Measurements from ENCODE around the gene AP1B1. TPM values are rescaled to one million over a fixed set of nuclear protein-coding genes. Genes with fewer than 3 reads are reported as not detected.

AP1B1 gene
- total RNA-seq (10 to 100 TPM; 33.1 to 55.1 (median 41.4) TPM), polyA plus RNA-seq (10 to 100 TPM; 36.6 to 83.2 (median 52.9) TPM)

DNA sequence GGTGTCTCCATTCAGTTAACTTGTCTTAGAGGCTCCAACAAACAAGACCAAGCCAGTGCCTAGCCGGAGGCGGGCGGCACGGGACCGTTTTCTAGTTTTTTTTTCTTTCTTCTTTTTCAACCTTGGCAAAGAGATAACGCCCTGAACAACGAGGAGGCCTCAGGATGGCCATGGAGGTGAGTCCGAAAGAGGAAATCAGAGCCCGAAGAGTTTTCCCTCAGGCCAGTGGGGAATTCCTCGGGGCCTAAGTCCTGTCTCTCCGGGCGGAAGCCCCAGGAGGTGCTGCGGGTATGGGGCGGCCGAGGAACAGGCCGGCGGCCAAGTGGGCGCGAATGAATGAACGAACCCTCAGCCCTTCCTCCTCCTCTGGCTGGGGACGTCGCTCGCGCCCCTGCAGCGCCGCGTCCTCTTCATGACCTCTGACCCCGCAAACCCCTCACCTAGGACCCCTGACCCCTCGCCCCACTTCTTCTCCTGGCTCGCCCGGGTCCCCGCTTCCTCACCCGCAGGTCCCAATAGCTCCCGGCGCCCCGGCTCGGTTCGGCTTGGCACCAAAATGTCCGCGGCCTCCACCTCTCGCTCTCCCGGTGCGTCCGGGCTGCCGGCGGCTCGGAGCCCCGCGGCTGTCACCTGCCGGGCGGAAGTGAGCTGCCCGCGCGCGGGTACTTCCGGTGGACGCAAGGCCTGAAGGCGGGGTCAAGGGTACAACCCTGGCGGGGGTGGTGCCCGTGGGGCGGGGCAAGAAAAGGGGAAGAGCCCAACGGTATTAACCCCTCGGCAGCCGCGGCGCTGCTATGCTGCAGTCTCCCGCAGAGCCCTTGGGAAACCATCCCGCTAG is at the start of gene AP1B1:
AP1B1 (minus strand) TSS at position 650 of the 838 bp plus-strand sequence. CDS start 21,327 bp downstream, outside the sequence.
- WGBS, 2 donors = 0% methylated on average over 68 of the region's 68 CpGs
- Histone ChIP-seq H3K36me3 (no peaks in the 10 kb centered on the region), H3K4me1 (peaks cover 0 to 41% (median 27%) of the 10 kb centered on the region in 4 donors), H3K27me3 (no peaks in the 10 kb centered on the region), H3K27ac (peak within 1 kb of the TSS; percentile 83 to 91 (median 86)), H3K4me3 (peak within 1 kb of the TSS; percentile 75 to 86 (median 80)), H3K9me3 (no peaks in the 10 kb centered on the region)
- TF ChIP-seq, protein P1, sequence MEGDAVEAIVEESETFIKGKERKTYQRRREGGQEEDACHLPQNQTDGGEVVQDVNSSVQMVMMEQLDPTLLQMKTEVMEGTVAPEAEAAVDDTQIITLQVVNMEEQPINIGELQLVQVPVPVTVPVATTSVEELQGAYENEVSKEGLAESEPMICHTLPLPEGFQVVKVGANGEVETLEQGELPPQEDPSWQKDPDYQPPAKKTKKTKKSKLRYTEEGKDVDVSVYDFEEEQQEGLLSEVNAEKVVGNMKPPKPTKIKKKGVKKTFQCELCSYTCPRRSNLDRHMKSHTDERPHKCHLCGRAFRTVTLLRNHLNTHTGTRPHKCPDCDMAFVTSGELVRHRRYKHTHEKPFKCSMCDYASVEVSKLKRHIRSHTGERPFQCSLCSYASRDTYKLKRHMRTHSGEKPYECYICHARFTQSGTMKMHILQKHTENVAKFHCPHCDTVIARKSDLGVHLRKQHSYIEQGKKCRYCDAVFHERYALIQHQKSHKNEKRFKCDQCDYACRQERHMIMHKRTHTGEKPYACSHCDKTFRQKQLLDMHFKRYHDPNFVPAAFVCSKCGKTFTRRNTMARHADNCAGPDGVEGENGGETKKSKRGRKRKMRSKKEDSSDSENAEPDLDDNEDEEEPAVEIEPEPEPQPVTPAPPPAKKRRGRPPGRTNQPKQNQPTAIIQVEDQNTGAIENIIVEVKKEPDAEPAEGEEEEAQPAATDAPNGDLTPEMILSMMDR (IDR thresholded peaks at IDR 0.05) = no peak
- TF ChIP-seq POLR2AphosphoS5 (IDR thresholded peaks at IDR 0.05) = peak; percentile 57 to 82 (median 76)
- TF ChIP-seq POLR2A (IDR thresholded peaks at IDR 0.05) = peak in 1 of 2 donors; percentile 57
- peak in 1 of 4 donors; percentile 50 for TF ChIP-seq EP300 (IDR thresholded peaks at IDR 0.05)
- DNase-seq = peak; percentile 96
- intact Hi-C loops (cut with DNase I) = no loop called here

DNA sequence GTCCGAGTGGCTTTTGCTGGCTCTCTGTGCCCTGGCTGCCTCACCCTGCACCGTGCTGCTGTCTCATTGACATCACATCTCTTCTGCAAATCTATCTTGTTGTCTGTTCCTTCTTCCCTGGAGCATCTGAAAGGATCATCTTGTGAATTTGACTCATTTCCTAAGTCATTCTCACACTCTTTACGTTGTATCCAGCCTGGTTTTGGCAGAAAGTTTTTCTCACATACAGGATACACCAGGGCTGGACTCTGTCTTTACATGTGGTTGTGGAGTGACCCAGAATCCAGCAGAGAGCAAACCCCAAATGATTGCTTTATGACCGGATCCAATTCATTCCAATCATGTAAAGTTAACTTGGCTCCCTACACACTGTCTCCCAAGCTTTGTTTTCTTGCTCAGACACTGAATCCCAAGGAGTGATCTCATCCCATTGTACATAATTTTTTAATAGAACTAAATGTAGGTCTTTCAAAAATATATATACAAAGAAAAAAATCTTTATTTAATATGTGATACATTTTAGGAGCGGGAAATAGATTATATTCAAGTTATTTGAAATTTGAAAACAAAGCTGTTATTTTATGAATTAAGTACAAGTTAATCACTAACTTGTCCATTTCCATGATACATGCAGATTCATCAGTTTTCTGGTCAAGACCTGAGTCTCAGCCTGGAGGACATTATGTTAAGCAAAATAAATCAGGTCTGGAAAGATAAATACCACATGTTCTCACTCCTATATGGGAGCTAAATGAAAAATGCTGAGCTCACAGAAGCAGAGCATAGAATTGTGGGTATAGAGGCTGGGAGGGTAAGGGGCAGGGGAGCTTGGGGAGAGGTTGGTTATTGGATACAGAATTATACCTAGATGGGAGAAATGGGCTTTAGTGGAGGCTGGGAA is 47.1 kb upstream of the AP1B1 start:
- DNase-seq = no peak
- H3K36me3 ChIP-seq = no peaks in the 10 kb centered on the region
- no peak overlapping the region for H3K27ac ChIP-seq
- no peaks in the 10 kb centered on the region for H3K4me1 ChIP-seq
- no peak for TF ChIP-seq POLR2A (IDR thresholded peaks at IDR 0.05)
- no peak for TF ChIP-seq EP300 (IDR thresholded peaks at IDR 0.05)
- TF ChIP-seq, protein P1 (IDR thresholded peaks at IDR 0.05) = no peak
- no peak for TF ChIP-seq POLR2AphosphoS5 (IDR thresholded peaks at IDR 0.05)
- intact Hi-C loops (cut with DNase I) = no loop called here
- no peaks in the 10 kb centered on the region for H3K9me3 ChIP-seq
- H3K27me3 ChIP-seq = peaks cover 0 to 12% (median 0%) of the 10 kb centered on the region in 3 donors
- 52 to 68% methylated on average over 5 of the region's 5 CpGs for WGBS, 2 donors
- no peak overlapping the region for H3K4me3 ChIP-seq

DNA sequence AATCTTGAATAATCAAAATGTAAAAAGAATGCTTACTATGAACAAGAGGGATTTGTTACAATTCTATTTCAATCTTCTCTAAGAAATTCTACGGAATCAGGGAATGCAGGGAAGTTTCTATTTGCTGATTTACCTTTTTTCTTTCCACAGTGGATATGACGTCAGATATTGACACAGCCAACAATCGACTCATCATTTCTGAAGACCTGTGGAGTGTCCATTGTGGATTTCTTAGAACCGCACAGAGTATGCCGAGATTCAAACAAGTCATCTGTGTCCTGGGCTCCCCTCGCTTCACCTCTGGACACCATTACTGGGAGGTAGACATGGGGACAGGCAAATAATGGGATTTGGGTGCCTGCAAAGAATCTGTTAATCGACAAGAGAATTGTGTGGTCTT is 45.9 kb upstream of the AP1B1 start:
- 74 to 87% methylated on average over 7 of the region's 7 CpGs for WGBS, 2 donors
- H3K4me3 ChIP-seq = no peak overlapping the region
- intact Hi-C loops (cut with DNase I) = no loop called here
- TF ChIP-seq POLR2AphosphoS5 (IDR thresholded peaks at IDR 0.05) = no peak
- TF ChIP-seq, protein P1 (IDR thresholded peaks at IDR 0.05) = no peak
- TF ChIP-seq POLR2A (IDR thresholded peaks at IDR 0.05) = no peak
- TF ChIP-seq EP300 (IDR thresholded peaks at IDR 0.05) = no peak
- no peaks in the 10 kb centered on the region for H3K4me1 ChIP-seq
- DNase-seq = no peak
- no peaks in the 10 kb centered on the region for H3K36me3 ChIP-seq
- H3K27me3 ChIP-seq = peaks cover 0 to 12% (median 0%) of the 10 kb centered on the region in 3 donors
- no peak overlapping the region for H3K27ac ChIP-seq
- no peaks in the 10 kb centered on the region for H3K9me3 ChIP-seq

DNA sequence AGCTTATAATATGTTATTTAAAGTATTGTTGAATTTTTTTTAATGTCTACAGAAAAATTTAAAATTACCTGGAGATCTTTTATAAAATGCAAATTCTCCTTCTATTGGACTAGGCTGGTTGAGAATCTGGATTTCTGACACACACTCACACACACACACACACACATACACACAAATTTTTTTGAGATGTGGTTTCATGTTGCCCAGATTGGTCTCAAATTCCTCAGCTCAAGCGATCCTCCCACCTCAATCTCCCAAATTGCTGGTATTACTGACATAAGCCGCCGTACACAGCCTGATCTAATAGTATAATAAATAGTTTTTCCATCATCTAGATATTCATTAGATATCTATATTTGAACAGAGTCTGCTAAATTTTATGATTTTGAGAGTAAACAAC is 45.5 kb upstream of the AP1B1 start:
- TF ChIP-seq, protein P1 (IDR thresholded peaks at IDR 0.05) = no peak
- no peak for TF ChIP-seq EP300 (IDR thresholded peaks at IDR 0.05)
- intact Hi-C loops (cut with DNase I) = no loop called here
- Histone ChIP-seq H3K27me3 (peaks cover 0 to 12% (median 0%) of the 10 kb centered on the region in 3 donors), H3K4me3 (no peak overlapping the region), H3K9me3 (no peaks in the 10 kb centered on the region), H3K27ac (no peak overlapping the region), H3K4me1 (no peaks in the 10 kb centered on the region), H3K36me3 (no peaks in the 10 kb centered on the region)
- no peak for DNase-seq
- 95 to 96% methylated on average over 3 of the region's 3 CpGs for WGBS, 2 donors
